Loucy (cell line): ENCODE results near the gene CDS2.

Experiments used
- H2AFZ ChIP-seq: fragments of 200-600 bp; sonication (generic); 2 replicates; pipeline ENCODE4 v1.6.0; 2016; ENCODE audit warnings: antibody characterized with exemption, mild to moderate bottlenecking, low read length, moderate library complexity
- H3F3A ChIP-seq: fragments of 200-600 bp; 2 replicates; pipeline ENCODE4 v1.6.0; 2016; ENCODE audit warnings: antibody characterized with exemption, low read depth, mild to moderate bottlenecking
- H3K27me3 ChIP-seq: fragments of 200-600 bp; sonication (generic); 2 replicates; pipeline ENCODE4 v1.6.1; 2014; ENCODE audit warnings: low read length, mild to moderate bottlenecking; ENCODE audit not compliant: insufficient read depth, poor library complexity, severe bottlenecking
- H3K36me3 ChIP-seq: fragments of 200-600 bp; sonication (generic); 2 replicates; pipeline ENCODE4 v1.6.1; 2016; ENCODE audit warnings: low read length; ENCODE audit not compliant: insufficient read depth
- H3K4me1 ChIP-seq: fragments of 200-600 bp; sonication (generic); 2 replicates; pipeline ENCODE4 v1.5.1; 2014; ENCODE audit warnings: low read length, mild to moderate bottlenecking; ENCODE audit not compliant: insufficient read depth, poor library complexity, severe bottlenecking
- H3K4me2 ChIP-seq: fragments of 200-600 bp; sonication (generic); 2 replicates; pipeline ENCODE4 v1.6.0; 2014; ENCODE audit warnings: antibody characterized with exemption, low read length, low read depth, mild to moderate bottlenecking; ENCODE audit not compliant: poor library complexity, severe bottlenecking
- H3K4me3 ChIP-seq: fragments of 200-600 bp; sonication (generic); 2 replicates; pipeline ENCODE4 v1.5.1; 2014; ENCODE audit warnings: low read length, mild to moderate bottlenecking, mixed read lengths; ENCODE audit not compliant: poor library complexity, severe bottlenecking
- H3K79me2 ChIP-seq: fragments of 200-600 bp; sonication (generic); 2 replicates; pipeline ENCODE4 v1.6.1; 2014; ENCODE audit warnings: low read length; ENCODE audit not compliant: insufficient read depth
- H3K9ac ChIP-seq: fragments of 200-600 bp; sonication (generic); 2 replicates; pipeline ENCODE4 v1.6.0; 2014; ENCODE audit warnings: mild to moderate bottlenecking, low read depth, low read length, moderate library complexity; ENCODE audit not compliant: poor library complexity, severe bottlenecking
- H3K9me2 ChIP-seq: fragments of 200-600 bp; sonication (generic); replicated peaks from 2 replicates; pipeline ENCODE4 v1.6.1; 2016; ENCODE audit warnings: low read depth, low read length, mixed read lengths
- H3K9me3 ChIP-seq: fragments of 200-600 bp; sonication (generic); 2 replicates; pipeline ENCODE4 v1.6.1; 2014; ENCODE audit warnings: mild to moderate bottlenecking, antibody characterized with exemption, low read length, low read depth; ENCODE audit not compliant: insufficient read depth
- H4K20me1 ChIP-seq: fragments of 200-600 bp; sonication (generic); 2 replicates; pipeline ENCODE4 v1.6.0; 2014; ENCODE audit warnings: antibody characterized with exemption, low read length, mild to moderate bottlenecking; ENCODE audit not compliant: insufficient read depth, poor library complexity, severe bottlenecking
- EZH2phosphoT487 ChIP-seq: fragments of 200-600 bp; IDR thresholded peaks from 2 replicates; pipeline ENCODE4 v1.6.1; 2018; ENCODE audit warnings: antibody characterized with exemption, mild to moderate bottlenecking, moderate library complexity, borderline replicate concordance
- TF ChIP-seq, protein P1 (sequence below): fragments of 200-600 bp; sonication (generic); conservative IDR thresholded peaks from 2 replicates; pipeline ENCODE4 v1.5.1; 2014; ENCODE audit warnings: mild to moderate bottlenecking, antibody characterized with exemption, low read length

CDS2 gene

DNA sequence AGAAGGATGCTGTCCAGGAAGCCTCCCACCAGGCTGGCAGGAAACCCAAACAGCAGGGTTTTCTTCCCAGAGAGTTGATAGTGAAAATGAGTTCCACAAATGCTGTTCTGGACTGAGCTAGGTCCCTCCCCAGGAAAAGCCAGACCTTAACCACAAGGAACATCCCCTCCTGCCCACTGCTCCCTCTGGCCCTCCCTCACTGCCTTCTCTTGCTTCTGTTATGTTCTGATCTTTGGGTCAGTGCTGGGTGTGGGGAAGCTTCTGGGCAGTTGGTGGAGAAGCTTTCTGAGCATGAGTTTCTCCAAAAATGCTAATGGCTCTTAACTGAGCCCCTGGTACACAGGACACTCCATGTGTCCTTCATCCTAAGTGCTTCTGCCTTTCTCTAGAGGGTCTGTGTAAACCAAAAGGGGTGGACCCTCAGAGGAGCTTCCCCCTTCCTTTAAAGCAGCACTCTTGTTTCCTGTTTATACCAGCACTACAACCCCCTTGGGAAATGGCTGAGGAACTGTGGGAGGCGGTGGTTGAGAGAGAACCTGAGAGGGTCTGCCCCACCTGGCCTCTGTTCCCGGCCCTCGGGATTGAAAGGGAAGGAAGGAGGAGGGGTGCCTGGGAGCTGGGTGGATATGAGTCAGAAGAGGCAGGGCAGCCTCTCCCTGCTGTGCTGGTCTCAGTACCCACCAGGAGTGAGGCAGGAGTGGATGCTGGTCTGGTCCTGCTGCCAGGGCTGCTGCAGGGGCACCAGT lies 42.0 kb downstream of the CDS2 start:
- no peaks in the 10 kb centered on the region for H3K9me3 ChIP-seq
- TF ChIP-seq, protein P1, sequence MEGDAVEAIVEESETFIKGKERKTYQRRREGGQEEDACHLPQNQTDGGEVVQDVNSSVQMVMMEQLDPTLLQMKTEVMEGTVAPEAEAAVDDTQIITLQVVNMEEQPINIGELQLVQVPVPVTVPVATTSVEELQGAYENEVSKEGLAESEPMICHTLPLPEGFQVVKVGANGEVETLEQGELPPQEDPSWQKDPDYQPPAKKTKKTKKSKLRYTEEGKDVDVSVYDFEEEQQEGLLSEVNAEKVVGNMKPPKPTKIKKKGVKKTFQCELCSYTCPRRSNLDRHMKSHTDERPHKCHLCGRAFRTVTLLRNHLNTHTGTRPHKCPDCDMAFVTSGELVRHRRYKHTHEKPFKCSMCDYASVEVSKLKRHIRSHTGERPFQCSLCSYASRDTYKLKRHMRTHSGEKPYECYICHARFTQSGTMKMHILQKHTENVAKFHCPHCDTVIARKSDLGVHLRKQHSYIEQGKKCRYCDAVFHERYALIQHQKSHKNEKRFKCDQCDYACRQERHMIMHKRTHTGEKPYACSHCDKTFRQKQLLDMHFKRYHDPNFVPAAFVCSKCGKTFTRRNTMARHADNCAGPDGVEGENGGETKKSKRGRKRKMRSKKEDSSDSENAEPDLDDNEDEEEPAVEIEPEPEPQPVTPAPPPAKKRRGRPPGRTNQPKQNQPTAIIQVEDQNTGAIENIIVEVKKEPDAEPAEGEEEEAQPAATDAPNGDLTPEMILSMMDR = no peak
- TF ChIP-seq EZH2phosphoT487 = no peak
- H3K27me3 ChIP-seq = no peaks in the 10 kb centered on the region
- no peaks in the 10 kb centered on the region; the same call in 1 of the 2 replicates for H3K36me3 ChIP-seq
- H4K20me1 ChIP-seq = no peaks in the 10 kb centered on the region
- no peaks in the 10 kb centered on the region for H3K9me2 ChIP-seq
- H3K4me1 ChIP-seq = peaks cover 37% of the 10 kb centered on the region
- H3K4me2 ChIP-seq = peak overlapping the region; percentile 75
- H3K4me3 ChIP-seq = peak overlapping the region; percentile 52
- H2AFZ ChIP-seq = no peak overlapping the region
- H3F3A ChIP-seq = no peaks in the 10 kb centered on the region
- H3K79me2 ChIP-seq = peaks cover 63% of the 10 kb centered on the region; the same call in 1 of the 2 replicates
- peak overlapping the region; percentile 53 for H3K9ac ChIP-seq

- no peak overlapping the region for H3K4me2 ChIP-seq
- no peaks in the 10 kb centered on the region for H3K9me3 ChIP-seq
- TF ChIP-seq, protein P1 = no peak
- TF ChIP-seq EZH2phosphoT487 = no peak
- peaks cover 7% of the 10 kb centered on the region; the same call in 1 of the 2 replicates for H3K36me3 ChIP-seq
- peaks cover 63% of the 10 kb centered on the region for H3K79me2 ChIP-seq
- no peaks in the 10 kb centered on the region for H4K20me1 ChIP-seq
- no peaks in the 10 kb centered on the region for H3K27me3 ChIP-seq
- H3K9ac ChIP-seq = peak overlapping the region; percentile 53
- peaks cover 43% of the 10 kb centered on the region for H3K4me1 ChIP-seq
- H3K9me2 ChIP-seq = no peaks in the 10 kb centered on the region
- no peak overlapping the region for H2AFZ ChIP-seq
- H3F3A ChIP-seq = no peaks in the 10 kb centered on the region
- H3K4me3 ChIP-seq = no peak overlapping the region
Observed at GRCh38 chr20:5170341-5170740, 43.5 kb downstream of the CDS2 start.

DNA sequence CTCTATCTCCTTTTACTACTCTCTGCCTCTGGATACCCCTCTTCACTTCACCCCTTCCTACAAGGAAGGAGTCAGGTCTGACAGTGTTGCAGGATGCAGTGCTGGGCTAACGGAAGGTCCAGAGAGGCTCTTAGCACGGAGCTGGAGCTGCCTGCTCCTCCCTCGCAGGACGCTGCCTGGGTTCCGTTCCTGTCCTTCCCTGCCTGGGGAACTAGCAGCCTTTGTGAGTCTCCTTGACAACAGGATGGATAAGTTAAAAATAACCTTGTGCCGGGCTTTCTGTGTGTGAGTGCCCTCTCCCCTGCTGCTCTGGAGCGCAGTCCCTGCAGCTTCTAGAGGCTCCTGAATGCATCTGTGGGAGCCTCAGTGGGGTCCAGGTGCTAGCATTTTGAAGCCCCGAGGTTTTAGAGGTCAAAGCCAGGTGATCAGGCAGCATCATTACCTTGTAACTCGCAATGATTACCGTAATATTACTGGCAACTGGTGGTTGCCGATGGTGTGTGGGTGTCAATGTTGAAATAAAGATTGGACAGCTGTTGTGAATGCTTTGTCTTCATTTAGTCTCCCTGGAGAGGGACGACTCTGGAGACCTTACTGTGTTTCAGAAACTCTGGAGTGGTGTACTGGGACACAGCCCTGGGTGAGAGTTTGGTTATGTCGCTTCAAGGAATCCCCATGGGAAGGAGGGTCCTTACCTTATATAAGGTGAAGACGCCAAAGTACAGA lies 44.4 kb downstream of the CDS2 start:
- TF ChIP-seq EZH2phosphoT487 = no peak
- TF ChIP-seq, protein P1 = no peak
- Histone ChIP-seq H3K9me3 (no peaks in the 10 kb centered on the region), H3K4me3 (no peak overlapping the region), H2AFZ (no peak overlapping the region), H3K9ac (no peak overlapping the region), H3K79me2 (peaks cover 55% of the 10 kb centered on the region), H3K36me3 (peaks cover 8% of the 10 kb centered on the region; the same call in 1 of the 2 replicates), H4K20me1 (no peaks in the 10 kb centered on the region), H3F3A (no peaks in the 10 kb centered on the region), H3K4me2 (no peak overlapping the region), H3K9me2 (no peaks in the 10 kb centered on the region), H3K4me1 (peaks cover 43% of the 10 kb centered on the region), H3K27me3 (no peaks in the 10 kb centered on the region)
